Fibroblast of villous mesenchyme (primary cell): ENCODE data around the gene ELFN1. TPM values are rescaled to one million over a fixed set of nuclear protein-coding genes. Genes with fewer than 3 reads are reported as not detected.

Experiments
- DNase-seq: peaks from one replicate; pipeline ENCODE4 v3.0.0-alpha.2; 2010; ENCODE audit warnings: low read depth
- H3K4me3 ChIP-seq: 2 replicates; pipeline ENCODE4 v1.5.1; 2011; ENCODE audit warnings: low read depth, mild to moderate bottlenecking, low read length
- total RNA-seq: library from RNA; depleted of rRNA; stranded (reverse); fragments of >200 nt; gene quantifications from 2 replicates; pipeline ENCODE4 v1.2.3, GENCODE V29; 2012
- TF ChIP-seq, protein P1 (sequence below): IDR thresholded peaks from 2 replicates; pipeline ENCODE4 v1.5.1; 2012; ENCODE audit warnings: low read depth, mild to moderate bottlenecking, low read length; ENCODE audit not compliant: insufficient read depth

Gene ELFN1
- total RNA-seq, 1 donor, result 0.86 TPM

DNA sequence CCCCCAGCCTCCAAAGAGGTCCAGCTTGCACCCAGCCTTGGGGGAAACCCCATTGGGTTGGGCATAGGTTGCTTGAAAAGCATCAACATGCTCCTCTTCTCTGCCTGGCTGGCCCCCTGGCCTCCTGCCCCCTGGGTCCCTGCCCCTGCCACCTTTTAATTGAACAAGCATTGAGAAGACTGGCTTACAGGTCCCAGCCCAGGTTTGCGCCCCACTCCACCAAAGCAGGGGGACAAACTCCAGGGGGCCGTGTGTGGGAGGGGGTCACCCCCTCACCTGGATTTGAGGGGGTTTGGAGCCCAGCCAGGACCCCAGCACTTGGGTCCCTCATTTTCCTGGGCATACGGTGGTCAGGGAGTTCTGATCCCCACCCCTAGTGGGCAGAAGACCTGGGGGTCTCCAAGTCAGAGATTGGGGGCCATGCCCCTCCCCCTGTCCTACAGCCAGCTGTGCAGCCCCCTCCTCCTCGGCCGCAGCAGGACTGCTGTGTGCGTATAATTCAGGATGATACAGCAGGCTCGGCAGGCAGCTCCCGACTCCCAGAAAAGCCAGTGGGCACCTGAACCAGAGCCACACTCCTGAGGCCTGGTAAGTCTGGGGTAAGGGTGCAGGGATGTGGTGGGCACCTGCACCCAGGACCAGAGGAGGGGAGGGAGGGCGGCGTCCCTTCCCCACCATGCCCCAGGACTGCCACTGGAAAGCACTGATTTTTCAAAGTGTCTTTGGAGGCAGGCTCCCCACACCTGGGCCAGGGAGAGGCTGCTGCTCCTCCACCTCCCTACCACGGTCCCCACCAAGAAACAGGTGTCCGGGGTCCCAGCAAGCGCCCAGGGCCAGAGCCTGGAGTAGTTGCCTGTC is 1.7 kb downstream of the ELFN1 start:
- TF ChIP-seq, protein P1, sequence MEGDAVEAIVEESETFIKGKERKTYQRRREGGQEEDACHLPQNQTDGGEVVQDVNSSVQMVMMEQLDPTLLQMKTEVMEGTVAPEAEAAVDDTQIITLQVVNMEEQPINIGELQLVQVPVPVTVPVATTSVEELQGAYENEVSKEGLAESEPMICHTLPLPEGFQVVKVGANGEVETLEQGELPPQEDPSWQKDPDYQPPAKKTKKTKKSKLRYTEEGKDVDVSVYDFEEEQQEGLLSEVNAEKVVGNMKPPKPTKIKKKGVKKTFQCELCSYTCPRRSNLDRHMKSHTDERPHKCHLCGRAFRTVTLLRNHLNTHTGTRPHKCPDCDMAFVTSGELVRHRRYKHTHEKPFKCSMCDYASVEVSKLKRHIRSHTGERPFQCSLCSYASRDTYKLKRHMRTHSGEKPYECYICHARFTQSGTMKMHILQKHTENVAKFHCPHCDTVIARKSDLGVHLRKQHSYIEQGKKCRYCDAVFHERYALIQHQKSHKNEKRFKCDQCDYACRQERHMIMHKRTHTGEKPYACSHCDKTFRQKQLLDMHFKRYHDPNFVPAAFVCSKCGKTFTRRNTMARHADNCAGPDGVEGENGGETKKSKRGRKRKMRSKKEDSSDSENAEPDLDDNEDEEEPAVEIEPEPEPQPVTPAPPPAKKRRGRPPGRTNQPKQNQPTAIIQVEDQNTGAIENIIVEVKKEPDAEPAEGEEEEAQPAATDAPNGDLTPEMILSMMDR, result no peak
- no peak overlapping the region for H3K4me3 ChIP-seq
- no peak for DNase-seq

DNA sequence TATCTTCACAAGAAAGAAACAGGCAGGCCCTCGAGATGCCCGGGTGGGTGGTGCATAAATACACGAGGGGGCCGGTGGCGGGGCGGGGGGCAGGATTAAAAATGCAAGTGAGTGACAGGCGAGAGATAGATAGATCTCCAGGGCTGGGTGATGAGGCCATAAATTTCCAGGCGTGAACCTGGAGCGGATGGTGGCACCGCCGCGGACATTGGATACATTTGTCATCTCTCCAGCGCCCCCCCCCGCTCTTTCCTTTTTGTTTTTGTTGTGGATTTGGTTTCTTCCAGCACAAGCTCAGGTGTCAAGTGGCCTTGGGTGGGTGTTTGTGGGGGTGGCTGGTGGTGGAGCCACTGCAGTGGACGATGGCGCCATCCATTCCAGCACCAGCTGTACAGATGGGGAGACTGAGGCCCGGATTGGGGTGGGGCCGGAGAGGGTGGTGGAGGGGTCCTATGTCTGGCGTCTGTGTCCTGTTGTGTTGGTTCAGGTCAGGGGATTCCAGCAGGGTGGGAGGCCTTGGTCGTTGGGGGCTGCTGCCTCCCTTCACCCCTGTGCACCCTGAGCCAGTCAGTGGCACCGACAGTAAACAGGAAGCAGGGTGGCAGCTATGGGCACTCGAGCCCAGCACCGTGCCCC is 2.9 kb downstream of the ELFN1 start:
- no peak for DNase-seq
- TF ChIP-seq, protein P1, result no peak

DNA sequence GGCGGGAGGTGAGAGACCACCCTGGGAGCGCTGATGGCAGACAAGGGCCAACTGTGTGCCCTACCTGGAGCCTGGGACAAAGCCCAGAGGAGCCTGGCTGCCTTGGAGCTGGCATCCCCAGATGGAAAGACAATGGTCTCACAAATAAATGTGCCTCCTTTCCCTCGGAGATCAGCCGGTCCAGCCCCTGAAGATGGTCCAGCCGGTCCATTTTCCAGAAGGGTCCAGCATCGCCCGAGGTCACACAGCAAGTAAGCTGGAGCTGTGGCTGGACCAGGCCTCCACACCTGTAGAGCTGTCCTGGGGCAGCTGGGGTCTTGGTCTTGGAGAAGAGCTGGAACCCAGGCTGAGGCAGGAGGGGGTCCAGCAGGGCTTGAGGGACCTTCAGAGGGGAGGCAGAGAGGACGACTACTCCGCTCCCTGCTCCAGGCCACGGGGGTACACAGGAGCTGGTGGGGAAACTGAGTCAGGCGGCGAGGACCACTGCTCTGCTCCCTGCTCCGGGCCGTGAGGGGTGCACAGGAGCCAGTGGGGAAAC is 3.6 kb downstream of the ELFN1 start:
- TF ChIP-seq, protein P1, result no peak
- DNase-seq, result no peak
- no peak overlapping the region for H3K4me3 ChIP-seq

More for the DNA sequence above, 2.9 kb downstream of the ELFN1 start:
- H3K4me3 ChIP-seq, result no peak overlapping the region

DNA sequence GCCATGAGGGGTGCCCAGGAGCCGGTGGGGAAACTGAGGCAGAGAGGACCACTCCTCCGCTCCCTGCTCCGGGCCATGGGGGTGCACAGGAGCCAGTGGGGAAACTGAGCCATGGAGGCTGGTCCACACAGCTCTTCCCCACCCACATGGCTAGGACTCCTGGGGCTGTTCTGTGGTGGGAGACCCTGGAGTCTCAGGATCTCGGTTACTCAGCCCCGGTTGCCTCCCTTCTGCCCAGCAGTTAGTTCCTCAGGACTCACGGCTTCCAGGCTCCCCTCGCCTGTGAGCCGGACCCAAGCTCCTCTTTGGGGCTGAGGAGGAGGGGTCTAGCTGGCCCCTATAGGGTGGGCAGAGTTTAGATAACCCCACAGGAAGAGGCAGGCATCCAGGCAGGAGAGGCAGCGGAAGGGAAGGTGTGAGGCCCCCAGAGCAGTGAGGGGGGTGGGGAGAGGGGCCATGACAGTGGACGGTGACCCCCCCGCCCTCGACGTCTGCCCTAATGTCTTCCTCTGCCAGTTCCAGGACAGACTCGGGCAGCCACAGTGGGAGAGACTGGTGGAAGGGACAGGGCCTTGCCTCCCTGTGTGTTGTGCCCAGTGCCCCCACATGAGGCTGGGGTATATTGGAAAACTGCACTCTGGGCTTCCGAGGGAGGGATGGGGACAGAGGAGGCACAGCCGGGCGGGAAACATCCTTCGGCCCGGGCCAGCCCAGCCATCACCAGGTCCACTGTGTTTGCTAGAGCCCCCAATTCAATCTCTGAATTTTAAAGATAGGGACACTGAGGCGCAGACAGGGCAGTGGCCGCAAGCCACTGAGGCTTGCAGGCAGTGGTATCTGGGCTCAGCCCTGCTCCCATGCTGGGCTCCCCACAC is 4.3 kb downstream of the ELFN1 start:
- TF ChIP-seq, protein P1, result no peak
- no peak for DNase-seq
- no peak overlapping the region for H3K4me3 ChIP-seq

DNA sequence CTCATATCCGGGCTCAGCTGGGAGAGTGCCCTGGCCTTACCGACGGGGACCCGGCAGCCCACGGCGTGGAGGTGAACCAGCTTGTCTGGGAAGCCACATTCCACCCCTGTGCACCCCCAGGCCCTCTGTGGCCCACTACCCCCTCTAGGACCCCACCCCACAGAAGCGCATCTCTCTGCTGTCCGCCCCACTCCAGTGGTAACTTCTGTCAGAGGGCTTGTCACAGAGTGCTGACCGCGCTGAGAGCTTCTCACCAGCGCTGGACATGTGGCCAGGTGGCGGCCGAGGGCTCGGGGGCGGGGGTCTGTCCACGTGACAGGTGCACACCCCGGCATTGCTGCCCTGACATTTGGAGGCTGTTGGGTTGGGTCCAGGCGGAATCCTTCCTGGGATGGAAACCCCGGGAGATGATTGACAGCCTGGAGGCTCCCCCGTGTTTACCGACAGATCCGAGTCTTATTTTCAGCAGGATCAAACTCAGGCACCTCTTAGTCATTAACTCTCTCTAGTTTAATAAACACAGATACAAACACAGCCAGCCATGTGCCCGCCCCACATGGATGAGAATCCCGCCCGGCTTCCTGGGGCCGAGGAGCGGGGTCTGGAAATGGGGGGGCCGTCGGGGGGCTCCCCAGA is 5.1 kb downstream of the ELFN1 start:
- TF ChIP-seq, protein P1, result no peak
- H3K4me3 ChIP-seq, result no peak overlapping the region
- no peak for DNase-seq
